ENCODE measurements around the gene PLEKHA7.
"Not testable (repeated sequence)": the region's sequence is repeated elsewhere in the genome, so short reads cannot be mapped to it uniquely, and the experiment has no call there.

PLEKHA7 gene

DNA sequence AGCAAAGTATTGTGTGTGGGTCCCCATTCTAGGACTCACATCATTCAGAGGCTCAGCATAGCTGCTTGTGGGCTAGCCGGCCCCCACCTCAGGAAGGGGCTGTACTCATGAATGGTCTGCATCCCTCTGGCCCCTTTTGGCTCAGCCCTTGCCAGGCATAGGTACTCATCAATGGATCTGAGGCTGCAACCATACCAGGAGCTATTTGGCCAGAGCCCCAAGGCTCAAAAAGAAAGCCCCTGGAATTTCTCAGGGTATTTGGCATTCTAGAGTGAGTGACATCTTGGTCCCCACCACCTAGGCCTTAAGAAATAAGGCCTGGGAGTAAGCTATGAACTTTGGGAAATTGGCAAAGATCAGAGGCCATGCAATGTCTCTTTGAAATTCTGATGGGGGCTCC, 38.3 kb downstream of the PLEKHA7 start:
- no peak for FAIRE-seq

GRCh38 chr11:16973338-16973964, 40.8 kb downstream of the PLEKHA7 start:
- FAIRE-seq = no peak

DNA sequence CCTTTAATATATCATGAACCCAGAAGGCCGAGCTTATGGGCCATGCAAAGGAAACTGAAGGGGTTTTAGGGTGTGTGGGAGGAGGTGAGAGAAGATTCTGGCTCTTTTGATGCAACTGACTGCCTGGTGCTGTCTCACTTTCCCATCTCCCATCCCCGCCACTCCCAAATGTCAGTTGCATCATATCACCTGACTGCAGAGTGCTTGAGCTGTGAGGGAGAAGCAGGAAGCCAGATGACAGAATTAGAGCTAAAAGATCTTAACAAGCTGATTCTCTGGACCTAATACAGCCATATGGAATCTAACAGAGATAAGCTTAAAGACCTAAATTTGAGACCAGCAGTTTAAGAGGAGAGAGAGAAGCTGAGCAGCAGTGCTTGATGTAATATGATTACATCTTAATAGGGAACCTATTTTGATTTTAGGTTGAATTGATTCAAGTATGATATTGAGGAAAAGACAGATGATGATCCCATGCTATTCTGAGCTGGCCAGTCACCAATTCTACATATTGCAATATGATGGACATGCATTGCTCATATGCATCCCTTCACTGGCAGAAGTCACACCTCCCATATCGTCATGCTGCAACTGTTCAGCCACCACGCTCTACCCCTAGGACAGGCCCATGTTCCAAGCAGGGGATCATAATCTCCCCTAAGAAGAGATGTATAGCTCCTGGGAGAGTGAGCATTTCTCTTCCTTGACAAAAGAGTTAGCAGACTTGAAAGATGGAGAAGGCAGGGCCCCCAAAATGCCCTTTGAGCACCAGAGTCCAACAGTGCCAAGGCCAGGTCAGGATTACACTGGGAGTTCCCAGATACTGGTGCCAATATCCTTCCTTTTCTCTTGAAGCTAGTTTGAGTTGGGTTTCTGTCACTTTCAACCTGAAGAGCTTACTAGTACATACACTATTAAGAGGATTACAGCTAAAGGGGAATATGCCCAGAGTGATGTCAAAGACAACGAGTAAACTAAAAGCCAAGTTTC, 44.9 kb downstream of the PLEKHA7 start:
- FAIRE-seq = no peak

DNA sequence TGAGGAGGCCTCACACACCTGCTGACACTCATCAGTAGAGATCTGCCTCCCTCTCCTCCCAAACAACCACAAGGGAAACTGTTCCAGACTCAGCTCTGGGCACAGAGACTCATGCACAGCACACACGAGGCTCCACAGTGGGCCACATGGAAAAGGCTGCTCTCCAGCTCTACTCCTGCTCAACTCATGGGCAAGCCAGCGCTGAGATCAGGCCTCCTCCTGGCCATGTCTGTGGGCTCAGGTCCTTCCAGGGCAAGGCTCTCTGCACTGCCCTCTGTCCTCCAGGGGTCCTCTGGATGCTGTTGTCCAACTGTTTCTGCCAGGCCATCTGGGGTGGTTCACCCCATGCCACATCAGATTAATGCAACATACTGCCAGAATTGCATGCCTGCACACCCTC, 46.0 kb downstream of the PLEKHA7 start:
- no peak for FAIRE-seq

- FAIRE-seq = no peak
These were observed 47.1 kb downstream of the PLEKHA7 start for GRCh38 chr11:16966930-16967671.

- no peak for FAIRE-seq
These were observed 49.7 kb downstream of the PLEKHA7 start for GRCh38 chr11:16964501-16964900.

DNA sequence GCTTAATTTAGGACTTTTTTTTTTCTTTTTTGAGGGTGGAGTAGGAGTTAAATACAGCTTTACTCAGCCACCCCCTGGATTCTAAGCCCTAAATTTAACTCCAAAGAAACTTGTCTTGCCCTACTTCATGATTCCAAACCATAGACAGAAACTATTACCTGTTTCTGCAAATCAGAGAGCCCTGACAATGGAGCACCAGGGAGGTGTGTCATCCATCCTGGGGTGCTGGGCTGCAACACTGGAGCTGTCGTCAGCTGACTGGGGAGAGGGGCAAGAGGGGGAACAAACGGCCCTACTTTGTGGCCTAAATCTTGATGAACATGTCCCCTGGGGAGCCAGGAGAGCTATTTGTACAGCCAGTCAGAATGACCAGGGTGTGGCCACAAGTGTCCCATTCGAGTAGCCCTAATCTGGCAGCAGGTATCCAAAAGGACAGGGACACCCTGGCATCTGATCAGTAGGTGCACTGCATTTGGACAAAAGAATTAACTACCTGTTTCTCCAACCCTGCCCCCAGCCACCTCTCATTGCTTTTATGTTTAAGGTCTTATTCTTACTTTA, 50.8 kb downstream of the PLEKHA7 start:
- FAIRE-seq = no peak

GRCh38 chr11:16962589-16962988, 51.6 kb downstream of the PLEKHA7 start:
- not testable (repeated sequence) for FAIRE-seq

DNA sequence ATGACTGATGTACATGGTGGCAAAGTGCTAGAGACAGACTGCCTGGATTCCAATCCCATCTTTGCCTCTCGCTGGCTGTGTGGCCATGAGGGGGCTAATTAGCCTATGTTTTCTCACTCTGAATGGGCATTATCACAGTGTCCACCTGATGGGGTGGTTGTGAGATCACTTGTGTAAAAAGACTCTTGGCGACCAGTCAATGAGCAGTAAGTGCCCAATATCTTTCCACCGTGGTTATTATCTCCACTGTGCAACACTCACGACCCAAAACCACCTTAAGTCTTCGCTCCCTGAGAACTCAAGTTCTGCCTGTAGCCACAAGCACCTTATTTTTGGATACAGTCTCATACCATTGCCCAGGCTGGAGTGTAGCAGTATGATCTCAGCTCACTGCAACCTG, 52.1 kb downstream of the PLEKHA7 start:
- no peak for FAIRE-seq

DNA sequence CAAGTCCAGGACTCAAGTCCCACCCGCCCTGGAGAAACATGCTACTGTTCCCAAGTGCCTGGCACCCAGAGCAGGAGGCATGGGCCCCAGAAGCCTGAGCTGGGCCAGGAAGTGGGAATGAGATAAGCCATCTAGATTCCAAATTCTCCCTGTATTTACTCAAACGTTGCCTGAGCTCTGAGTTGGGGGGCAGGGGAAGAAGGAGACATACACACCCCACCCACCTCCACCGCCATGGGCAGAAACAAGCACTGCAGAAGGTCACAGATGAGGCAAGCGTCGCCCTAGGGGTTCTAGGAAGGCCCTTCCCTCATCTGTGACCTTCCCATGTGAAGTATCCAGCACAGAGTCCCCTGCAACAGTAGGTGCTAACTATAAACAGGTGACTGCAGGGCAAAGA, 54.0 kb downstream of the PLEKHA7 start:
- no peak for FAIRE-seq

DNA sequence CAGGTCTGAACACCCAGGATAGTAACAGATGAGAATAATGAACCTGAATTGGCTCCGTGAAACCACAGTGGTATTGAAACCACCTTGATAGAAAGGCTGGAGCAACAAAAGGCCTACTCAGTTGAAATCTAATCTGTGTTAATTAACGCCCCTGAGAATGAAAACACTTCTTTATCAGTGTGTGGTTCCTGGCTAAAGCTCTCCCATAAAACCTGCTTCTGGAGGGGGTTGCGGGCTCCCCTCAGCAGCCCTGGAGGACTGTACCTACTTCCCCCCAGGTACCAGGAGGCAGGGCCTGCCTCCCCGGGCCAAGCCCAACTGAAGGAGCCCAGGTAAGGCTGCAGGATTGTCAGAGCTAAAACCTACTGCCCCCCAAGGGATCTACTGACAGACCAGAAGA, 54.6 kb downstream of the PLEKHA7 start:
- FAIRE-seq = no peak

DNA sequence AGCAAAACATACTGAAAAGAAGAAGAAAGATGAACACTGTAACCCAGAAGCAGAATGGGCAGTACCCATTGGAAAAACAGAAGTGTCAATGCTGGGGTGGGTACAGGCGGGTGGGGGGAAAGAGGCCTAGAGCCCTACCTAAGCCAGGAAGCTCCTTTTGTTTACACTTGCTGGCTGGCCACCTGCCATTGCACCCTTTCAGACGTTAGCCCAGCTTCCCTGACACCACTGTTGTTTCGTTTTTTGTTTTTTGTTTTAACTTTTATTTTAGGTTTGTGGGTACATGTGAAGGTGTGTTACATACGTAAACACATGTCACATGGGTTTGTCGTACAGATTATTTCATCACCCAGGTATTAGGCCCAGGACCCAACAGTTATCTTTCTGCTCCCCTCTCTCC, 55.4 kb downstream of the PLEKHA7 start:
- no peak for FAIRE-seq

DNA sequence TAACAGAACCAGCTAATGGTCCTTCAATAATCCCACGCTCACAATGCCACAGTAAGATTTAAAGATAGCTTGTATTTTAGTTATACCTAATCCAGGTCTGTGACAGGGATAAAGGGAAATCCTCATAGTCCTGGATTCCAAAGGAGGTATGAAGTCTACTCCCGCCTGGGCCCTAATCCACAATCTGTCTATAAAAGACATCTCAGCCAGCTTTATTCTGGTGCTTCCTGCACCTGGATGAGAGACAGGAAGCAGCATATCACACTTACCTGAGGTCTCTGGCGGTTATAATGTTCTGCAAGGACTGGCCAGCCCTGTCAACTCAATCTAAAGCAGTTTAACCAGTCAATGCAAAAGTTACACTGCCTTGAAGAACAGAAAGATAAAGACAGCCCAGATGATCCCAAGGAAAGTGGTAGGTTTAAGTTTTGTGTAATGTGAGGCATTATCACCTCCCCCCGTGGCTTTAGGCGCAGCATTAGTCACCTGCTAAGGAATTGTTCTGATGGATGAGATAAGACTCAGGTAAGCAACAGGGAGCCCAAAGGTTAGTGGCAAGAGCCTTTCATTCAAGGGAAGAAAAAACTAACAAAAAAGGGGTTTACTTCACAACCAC, 57.6 kb downstream of the PLEKHA7 start:
- FAIRE-seq = no peak

GRCh38 chr11:16953663-16954062, 60.6 kb downstream of the PLEKHA7 start:
- no peak for FAIRE-seq

DNA sequence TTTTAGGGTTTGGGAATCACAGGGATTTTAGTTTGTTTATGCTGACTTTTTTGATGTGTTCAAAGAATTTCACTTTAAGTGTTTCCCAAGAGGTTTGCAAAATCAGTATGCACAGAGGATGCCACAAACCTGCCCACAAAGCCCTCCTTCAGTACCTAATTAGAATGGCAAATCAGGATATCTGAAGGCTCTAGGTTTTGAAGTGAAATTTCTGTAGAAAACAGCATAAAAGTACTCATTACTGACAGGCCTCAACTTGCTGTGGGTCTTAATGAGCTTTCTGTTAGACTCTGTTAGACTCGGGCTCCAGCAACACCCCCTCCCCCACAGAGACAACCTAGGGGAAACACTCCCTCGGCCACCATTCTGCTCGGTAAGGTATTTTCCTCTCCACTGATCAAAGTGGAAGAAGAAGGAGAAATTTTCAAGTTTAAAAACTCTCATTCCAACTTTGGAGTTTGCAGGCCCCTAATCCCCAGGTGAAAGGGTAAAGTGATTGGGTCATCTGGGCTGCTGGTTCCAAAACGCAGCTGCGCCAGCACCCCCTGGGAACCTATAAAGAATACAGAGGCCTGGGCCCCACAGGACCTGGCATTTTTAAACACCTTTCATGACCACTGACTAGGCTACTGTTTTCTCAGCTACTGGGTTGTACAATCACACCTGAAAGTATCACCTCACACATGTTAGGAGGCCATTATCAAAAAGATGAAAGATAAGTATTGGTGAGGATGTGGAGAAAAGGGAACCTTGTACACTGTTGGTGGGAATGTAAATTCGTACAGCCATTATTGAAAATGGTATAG, 67.5 kb downstream of the PLEKHA7 start:
- FAIRE-seq = no peak

DNA sequence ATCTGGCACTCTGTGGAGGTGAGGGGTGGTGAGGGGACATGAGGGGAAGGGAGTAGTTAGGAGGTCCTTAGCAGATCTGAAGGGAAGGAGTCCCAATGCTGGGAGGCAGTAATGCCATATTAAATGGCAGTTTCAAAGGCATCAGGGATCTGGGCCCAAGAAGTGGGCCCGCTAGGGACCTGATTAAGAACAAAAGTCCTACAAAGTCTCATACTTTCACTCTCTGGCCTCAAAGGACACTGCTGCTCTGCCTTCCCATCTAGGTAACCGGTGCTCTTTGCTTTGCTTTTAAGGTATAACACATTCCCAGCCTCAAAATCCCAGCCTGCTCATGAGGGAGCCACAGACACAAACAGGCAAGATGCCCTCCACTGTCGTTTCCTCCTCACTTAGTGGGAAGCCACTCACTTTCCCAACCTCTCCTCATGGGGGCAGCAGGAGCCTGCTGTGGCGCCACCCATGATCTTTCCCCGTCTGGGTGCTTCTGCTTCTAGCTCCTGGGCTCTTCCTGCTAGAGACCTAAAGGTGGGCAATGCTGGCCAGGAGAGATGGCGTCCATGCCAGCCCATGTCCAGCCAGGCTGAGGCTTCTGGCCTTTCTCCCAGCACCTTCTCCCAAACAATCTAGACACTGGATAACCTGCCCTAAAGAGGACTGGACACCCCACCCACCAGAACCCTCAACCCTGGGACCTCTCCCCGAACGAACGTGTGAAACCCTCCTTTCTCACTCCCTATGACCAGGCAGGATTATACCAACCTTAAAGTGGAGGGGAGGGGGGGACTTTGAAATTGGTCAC, 68.3 kb downstream of the PLEKHA7 start:
- no peak for FAIRE-seq

- FAIRE-seq = no peak
These were observed 71.3 kb downstream of the PLEKHA7 start for GRCh38 chr11:16942911-16943310.

- no peak for FAIRE-seq
These were observed 71.9 kb downstream of the PLEKHA7 start for GRCh38 chr11:16942342-16942741.

GRCh38 chr11:16941935-16942334, 72.3 kb downstream of the PLEKHA7 start:
- no peak for FAIRE-seq

GRCh38 chr11:16938061-16938460, 76.2 kb downstream of the PLEKHA7 start:
- FAIRE-seq = no peak

GRCh38 chr11:16936643-16937042, 77.6 kb downstream of the PLEKHA7 start:
- FAIRE-seq = no peak
